Progenitor cell of endocrine pancreas (in vitro differentiated cells): ENCODE results near the gene GPR18. TPM values are rescaled to one million over a fixed set of nuclear protein-coding genes. Genes with fewer than 3 reads are reported as not detected.

ENCODE experiments used
- DNase-seq: peaks from one replicate; pipeline ENCODE4 v3.0.0; 2021; ENCODE audit warnings: low spot score; ENCODE audit not compliant: unreplicated experiment
- H3K27ac Mint-ChIP-seq: 2 replicates; pipeline ENCODE4 v1.8.0; 2021; ENCODE audit warnings: mild to moderate bottlenecking, moderate library complexity, mixed read lengths
- H3K27me3 Mint-ChIP-seq: 2 replicates; pipeline ENCODE4 v1.8.0; 2021; ENCODE audit warnings: mixed read lengths
- H3K36me3 Mint-ChIP-seq: 2 replicates; pipeline ENCODE4 v1.8.0; 2022; ENCODE audit warnings: mixed read lengths; ENCODE audit not compliant: insufficient read depth
- H3K4me1 Mint-ChIP-seq: 2 replicates; pipeline ENCODE4 v1.8.0; 2021; ENCODE audit warnings: low read depth, mixed read lengths
- H3K4me3 Mint-ChIP-seq: 2 replicates; pipeline ENCODE4 v1.8.0; 2021; ENCODE audit warnings: low read depth, mild to moderate bottlenecking, moderate library complexity, mixed read lengths
- H3K9me3 Mint-ChIP-seq: 2 replicates; pipeline ENCODE4 v1.8.0; 2021; ENCODE audit warnings: low read depth, mixed read lengths
- CTCF ChIP-seq: fragments of 200-600 bp; sonication (generic); IDR thresholded peaks from one replicate; pipeline ENCODE4 v1.5.0; 2021; ENCODE audit warnings: antibody characterized with exemption, mild to moderate bottlenecking; ENCODE audit not compliant: unreplicated experiment
- total RNA-seq: library from RNA; stranded (reverse); gene quantifications from 2 replicates; pipeline ENCODE4 v1.2.1, GENCODE V29; 2021

The GPR18 gene
- total RNA-seq, 1 donor from 2014 or later = not detected

DNA sequence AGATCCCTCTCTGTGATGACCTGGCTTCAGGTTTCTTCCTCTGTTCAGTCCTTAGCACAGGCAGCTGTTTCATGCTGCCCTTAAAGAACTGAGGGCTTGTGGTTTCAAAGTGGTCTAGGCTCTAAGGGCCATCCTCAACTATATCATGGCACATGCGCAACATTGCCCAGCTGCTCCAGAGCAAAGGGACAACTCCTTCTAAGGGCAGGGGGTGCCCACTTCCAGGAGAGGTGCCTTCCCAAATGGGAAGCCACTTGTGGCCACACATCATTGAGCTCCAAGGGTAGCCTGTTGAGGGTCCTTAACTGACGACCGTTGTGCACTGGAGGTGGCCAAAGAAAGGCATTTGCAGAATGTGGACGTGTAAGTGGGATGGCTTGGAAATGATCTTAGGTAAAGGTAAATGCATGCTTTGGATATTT is 41.8 kb upstream of the GPR18 start:
- H3K4me3 Mint-ChIP-seq = no peak overlapping the region
- peaks cover 5% of the 10 kb centered on the region for H3K36me3 Mint-ChIP-seq
- H3K4me1 Mint-ChIP-seq = peaks cover 8% of the 10 kb centered on the region
- H3K27ac Mint-ChIP-seq = peak overlapping the region; percentile 53
- no peak for TF ChIP-seq CTCF
- DNase-seq = no peak
- H3K27me3 Mint-ChIP-seq = no peaks in the 10 kb centered on the region
- no peaks in the 10 kb centered on the region for H3K9me3 Mint-ChIP-seq

GRCh38 chr13:99299256-99299919 is 41.2 kb upstream of the GPR18 start:
- H3K4me3 Mint-ChIP-seq = no peak overlapping the region
- no peak overlapping the region for H3K27ac Mint-ChIP-seq
- TF ChIP-seq CTCF = no peak
- no peak for DNase-seq
- H3K27me3 Mint-ChIP-seq = no peaks in the 10 kb centered on the region
- no peaks in the 10 kb centered on the region for H3K9me3 Mint-ChIP-seq
- H3K4me1 Mint-ChIP-seq = peaks cover 8% of the 10 kb centered on the region
- H3K36me3 Mint-ChIP-seq = peaks cover 5% of the 10 kb centered on the region

DNA sequence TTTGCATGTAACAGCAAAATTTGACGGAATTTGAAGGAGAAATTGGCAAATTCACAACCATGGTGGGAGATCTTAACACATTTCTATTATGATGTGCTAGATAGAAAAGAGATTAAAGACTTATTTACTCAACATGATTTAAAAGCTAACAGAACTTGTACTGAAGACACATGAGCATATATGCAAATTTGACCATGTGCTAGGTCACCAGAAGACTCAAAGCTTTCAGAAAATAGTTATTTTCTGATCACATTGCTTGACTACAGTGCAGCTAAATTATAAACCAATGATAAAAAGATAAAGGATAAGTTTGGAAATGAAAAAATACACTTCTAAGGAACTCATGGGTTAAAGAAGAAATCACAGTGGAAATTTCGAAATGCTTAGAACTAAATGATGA is 39.9 kb upstream of the GPR18 start:
- no peak for TF ChIP-seq CTCF
- Mint-ChIP-seq H3K36me3 (no peaks in the 10 kb centered on the region), H3K9me3 (no peaks in the 10 kb centered on the region), H3K27ac (no peak overlapping the region), H3K4me3 (no peak overlapping the region), H3K4me1 (peaks cover 6% of the 10 kb centered on the region), H3K27me3 (no peaks in the 10 kb centered on the region)
- no peak for DNase-seq

- DNase-seq = no peak
- no peak for TF ChIP-seq CTCF
- Mint-ChIP-seq H3K27ac (no peak overlapping the region), H3K9me3 (no peaks in the 10 kb centered on the region), H3K36me3 (no peaks in the 10 kb centered on the region), H3K27me3 (no peaks in the 10 kb centered on the region), H3K4me1 (peaks cover 4% of the 10 kb centered on the region), H3K4me3 (no peak overlapping the region)
These were observed 39.2 kb upstream of the GPR18 start for GRCh38 chr13:99297331-99297730.

- H3K9me3 Mint-ChIP-seq = no peaks in the 10 kb centered on the region
- DNase-seq = no peak
- no peaks in the 10 kb centered on the region for H3K4me1 Mint-ChIP-seq
- no peak overlapping the region for H3K27ac Mint-ChIP-seq
- no peaks in the 10 kb centered on the region for H3K36me3 Mint-ChIP-seq
- no peaks in the 10 kb centered on the region for H3K27me3 Mint-ChIP-seq
- no peak overlapping the region for H3K4me3 Mint-ChIP-seq
- no peak for TF ChIP-seq CTCF
These were observed 38.2 kb upstream of the GPR18 start for GRCh38 chr13:99296398-99296797.
